H1 (cell line): Measurements from ENCODE around the gene TNP2. TPM values are rescaled to one million over a fixed set of nuclear protein-coding genes. Genes with fewer than 3 reads are reported as not detected.
"Not testable (repeated sequence)": the region's sequence is repeated elsewhere in the genome, so short reads cannot be mapped to it uniquely, and the experiment has no call there.

Source experiments
- CTCF ChIA-PET: fragments of 300-600 bp; sonication (Branson Sonifier 250); formaldehyde crosslinking; loops from one replicate; lab custom pipeline; 2021; ENCODE audit not compliant: partially characterized antibody; lab: Charles Lee
- POLR2A ChIA-PET: fragments of 300-600 bp; sonication (Branson Sonifier 250); formaldehyde crosslinking; loops from one replicate; lab custom pipeline; 2021; ENCODE audit warnings: inconsistent platforms; ENCODE audit not compliant: partially characterized antibody; lab: Charles Lee
- DNase-seq, 2 experiments: peaks; one replicate each; pipeline versions ENCODE4 v3.0.0 to v3.0.0-alpha.2; 2010 to 2022; ENCODE audit warnings: low spot score in 2 of 2, low read depth in 1 of 2, mixed read lengths in 1 of 2
- FAIRE-seq: peaks from 2 replicates; lab custom pipeline; 2011; peaks lifted over from hg19 to GRCh38; lab: Jason Lieb, UNC
- H2AFZ ChIP-seq: 2 replicates; pipeline ENCODE4 v1.8.1; 2012; ENCODE audit warnings: low read length, inconsistent platforms
- H2AK5ac ChIP-seq: 2 replicates; pipeline ENCODE4 v1.6.1; 2013; ENCODE audit warnings: low read depth, low read length
- H2BK120ac ChIP-seq: replicated peaks from 2 replicates; pipeline ENCODE3; 2013; ENCODE audit warnings: low read depth, low read length, inconsistent platforms
- H2BK12ac ChIP-seq: 2 replicates; pipeline ENCODE4 v1.6.1; 2013; ENCODE audit warnings: low read depth, low read length
- H2BK15ac ChIP-seq: 2 replicates; pipeline ENCODE4 v1.6.1; 2013; ENCODE audit warnings: low read length
- H2BK20ac ChIP-seq: 2 replicates; pipeline ENCODE4 v1.6.1; 2013; ENCODE audit warnings: low read length
- H2BK5ac ChIP-seq: 2 replicates; pipeline ENCODE4 v1.6.1; 2013; ENCODE audit warnings: low read depth, low read length
- H3K14ac ChIP-seq: 2 replicates; pipeline ENCODE4 v1.6.1; 2013; ENCODE audit warnings: inconsistent platforms; ENCODE audit not compliant: insufficient read length
- H3K18ac ChIP-seq: 2 replicates; pipeline ENCODE4 v1.6.1; 2013; ENCODE audit warnings: low read length; ENCODE audit errors: extremely low read depth
- H3K23ac ChIP-seq: 2 replicates; pipeline ENCODE4 v1.6.1; 2013; ENCODE audit warnings: inconsistent platforms; ENCODE audit not compliant: insufficient read length
- H3K23me2 ChIP-seq: 2 replicates; pipeline ENCODE4 v1.6.1; 2013; ENCODE audit warnings: low read depth, low read length
- H3K27ac ChIP-seq: 2 replicates; pipeline ENCODE4 v1.6.1; 2011; ENCODE audit warnings: low read depth, low read length, inconsistent platforms
- H3K27me3 ChIP-seq, 4 experiments: replicated peaks in 1 of 4; 1 replicate in 1 of 4; 2 replicates in 3 of 4; pipeline versions ENCODE4 v1.6.1 to v1.8.1; 2011 to 2013; ENCODE audit warnings: low read length in 3 of 4, mild to moderate bottlenecking in 3 of 4, inconsistent platforms in 2 of 4, mixed read lengths in 2 of 4, moderate library complexity in 1 of 4; ENCODE audit not compliant: control insufficient read depth in 3 of 4, insufficient read depth in 3 of 4; ENCODE audit errors: extremely low read depth in 1 of 4
- H3K36me3 ChIP-seq, 4 experiments: 2 replicates each; pipeline versions ENCODE4 v1.6.1 to v1.8.1; 2011 to 2013; ENCODE audit warnings: mild to moderate bottlenecking in 4 of 4, low read length in 3 of 4, moderate library complexity in 2 of 4, control low read depth in 1 of 4, inconsistent platforms in 1 of 4; ENCODE audit not compliant: insufficient read depth in 4 of 4, control insufficient read depth in 2 of 4
- H3K4ac ChIP-seq: replicated peaks from 2 replicates; pipeline ENCODE3; 2013; ENCODE audit warnings: low read length, low read depth, mixed read lengths, inconsistent platforms; ENCODE audit not compliant: insufficient read length
- H3K4me1 ChIP-seq, 4 experiments: replicated peaks in 1 of 4; 1 replicate in 1 of 4; 2 replicates in 3 of 4; pipeline versions ENCODE4 v1.6.1 to v1.8.1; 2011 to 2013; ENCODE audit warnings: low read length in 3 of 4, inconsistent platforms in 2 of 4, mixed read lengths in 1 of 4; ENCODE audit not compliant: insufficient read depth in 4 of 4, control insufficient read depth in 3 of 4
- H3K4me2 ChIP-seq, 2 experiments: 2 replicates each; pipeline versions ENCODE4 v1.6.1 to v1.8.1; 2011 to 2013; ENCODE audit warnings: low read depth in 2 of 2, low read length in 2 of 2, control low read depth in 1 of 2, inconsistent platforms in 1 of 2, mild to moderate bottlenecking in 1 of 2; ENCODE audit not compliant: insufficient read depth in 1 of 2
- H3K4me3 ChIP-seq, 4 experiments: fragments of 200-600, 300-600 bp in 1 of 4; sonication (generic), shearing (Covaris generic), sonication (Bioruptor Twin) in 1 of 4; 2 replicates each; pipeline versions ENCODE4 v1.5.1 to v1.8.1; 2011 to 2016; ENCODE audit warnings: low read length in 4 of 4, low read depth in 3 of 4, control low read depth in 2 of 4, inconsistent platforms in 2 of 4, mild to moderate bottlenecking in 2 of 4, mixed read lengths in 1 of 4, moderate library complexity in 1 of 4; ENCODE audit not compliant: insufficient read depth in 2 of 4; ENCODE audit errors: extremely low read depth in 1 of 4
- H3K56ac ChIP-seq: replicated peaks from 2 replicates; pipeline ENCODE3; 2013; ENCODE audit warnings: low read depth, mild to moderate bottlenecking, mixed read lengths, low read length, inconsistent platforms; ENCODE audit not compliant: insufficient read length
- H3K79me1 ChIP-seq: 2 replicates; pipeline ENCODE4 v1.6.1; 2013; ENCODE audit warnings: low read depth, low read length, control low read depth
- H3K79me2 ChIP-seq, 2 experiments: 2 replicates each; pipeline versions ENCODE4 v1.6.1 to v1.8.1; 2012 to 2013; ENCODE audit warnings: low read length in 2 of 2, mild to moderate bottlenecking in 2 of 2, inconsistent platforms in 1 of 2; ENCODE audit not compliant: insufficient read depth in 2 of 2, control insufficient read depth in 1 of 2
- H3K9ac ChIP-seq, 4 experiments: replicated peaks in 1 of 4; 1 replicate in 1 of 4; 2 replicates in 3 of 4; pipeline versions ENCODE4 v1.6.1 to v1.8.1; 2011 to 2013; ENCODE audit warnings: low read depth in 3 of 4, low read length in 3 of 4, control low read depth in 2 of 4, mild to moderate bottlenecking in 2 of 4, moderate library complexity in 2 of 4, inconsistent platforms in 1 of 4; ENCODE audit errors: extremely low read depth in 1 of 4
- H3K9me3 ChIP-seq, 2 experiments: 2 replicates each; pipeline versions ENCODE4 v1.6.1 to v1.8.1; 2012 to 2013; ENCODE audit warnings: mild to moderate bottlenecking in 2 of 2, moderate library complexity in 2 of 2, control low read depth in 1 of 2, inconsistent platforms in 1 of 2, low read depth in 1 of 2, low read length in 1 of 2, mixed read lengths in 1 of 2; ENCODE audit not compliant: insufficient read depth in 2 of 2
- H4K20me1 ChIP-seq, 2 experiments: replicated peaks in 1 of 2; 2 replicates each; pipeline versions ENCODE3 to v1.8.1; 2011 to 2013; ENCODE audit warnings: inconsistent platforms in 2 of 2, low read length in 2 of 2, mild to moderate bottlenecking in 1 of 2; ENCODE audit not compliant: insufficient read depth in 2 of 2, control insufficient read depth in 1 of 2
- H4K5ac ChIP-seq: 2 replicates; pipeline ENCODE4 v1.6.1; 2013; ENCODE audit warnings: low read length, low read depth, mixed read lengths, inconsistent platforms; ENCODE audit not compliant: insufficient read length
- H4K8ac ChIP-seq: 2 replicates; pipeline ENCODE4 v1.8.0; 2013; ENCODE audit warnings: mild to moderate bottlenecking, moderate library complexity, low read length, inconsistent platforms; ENCODE audit not compliant: insufficient read depth; ENCODE audit errors: extremely low read depth
- H4K91ac ChIP-seq: replicated peaks from 2 replicates; pipeline ENCODE3; 2013; ENCODE audit warnings: low read length, mixed read lengths, inconsistent platforms; ENCODE audit not compliant: insufficient read length
- CHD1 ChIP-seq: IDR thresholded peaks from 2 replicates; pipeline ENCODE4 v1.6.1; 2012; ENCODE audit warnings: low read depth, low read length, improper control_type of control experiment
- EGR1 ChIP-seq: IDR thresholded peaks from 2 replicates; pipeline ENCODE4 v1.6.1; 2011; ENCODE audit warnings: low read depth, low read length, borderline replicate concordance
- HDAC2 ChIP-seq, 2 experiments: fragments of 300-600 bp in 1 of 2; sonication (generic) in 1 of 2; IDR thresholded peaks; 2 replicates each; pipeline ENCODE4 v1.6.1; 2011 to 2012; ENCODE audit warnings: low read depth in 2 of 2, low read length in 2 of 2, mild to moderate bottlenecking in 2 of 2, moderate library complexity in 2 of 2, borderline replicate concordance in 1 of 2, inconsistent platforms in 1 of 2
- JUN ChIP-seq: IDR thresholded peaks from 2 replicates; pipeline ENCODE4 v1.6.1; 2011; ENCODE audit warnings: low read depth, mild to moderate bottlenecking, improper control_type of control experiment, low read length
- POU5F1 ChIP-seq: IDR thresholded peaks from 2 replicates; pipeline ENCODE4 v1.6.1; 2011; ENCODE audit warnings: low read depth, mild to moderate bottlenecking, low read length, moderate library complexity
- RXRA ChIP-seq: IDR thresholded peaks from 2 replicates; pipeline ENCODE4 v1.6.1; 2011; ENCODE audit warnings: low read depth, mild to moderate bottlenecking, low read length, moderate library complexity; ENCODE audit not compliant: insufficient read depth
- SAP30 ChIP-seq: fragments of 300-600 bp; sonication (generic); IDR thresholded peaks from 2 replicates; pipeline ENCODE4 v1.7.1; 2012; ENCODE audit warnings: low read length, moderate library complexity, mild to moderate bottlenecking, inconsistent platforms; ENCODE audit not compliant: insufficient read depth, insufficient replicate concordance
- TAF7 ChIP-seq: optimal IDR thresholded peaks from 2 replicates; pipeline ENCODE3; 2011; ENCODE audit warnings: low read depth, mild to moderate bottlenecking, inconsistent platforms, low read length, moderate library complexity, borderline replicate concordance
- TCF12 ChIP-seq: IDR thresholded peaks from 2 replicates; pipeline ENCODE4 v1.6.1; 2011; ENCODE audit warnings: low read depth, mild to moderate bottlenecking, low read length
- ZNF274 ChIP-seq: IDR thresholded peaks from 2 replicates; pipeline ENCODE4 v1.7.0; 2012; ENCODE audit warnings: low read length, borderline replicate concordance; ENCODE audit errors: extremely low read depth
- WGBS, 2 experiments: shearing (Covaris generic) in 1 of 2; methylation state at CpG; one replicate each; pipeline versions ENCODE4 v1.1.6 to v1.1.7; 2013 to 2015; ENCODE audit warnings: low lambda C conversion rate in 2 of 2, mixed read lengths in 2 of 2, inconsistent platforms in 1 of 2, low coverage in 1 of 2, missing lambda C conversion rate in 1 of 2; ENCODE audit not compliant: insufficient replicate concordance in 2 of 2, insufficient coverage in 1 of 2, insufficient read length in 1 of 2; ENCODE audit errors: extremely low coverage in 1 of 2, missing lambda C conversion rate in 1 of 2; 5-methylcytosine and 5-hydroxymethylcytosine counted together
- polyA plus RNA-seq, 7 experiments: library from polyadenylated mRNA; depleted of rRNA in 3 of 7; stranded (reverse) in 5 of 7; unstranded in 2 of 7; fragments of >200 nt in 5 of 7; fragments of 200-250 nt in 2 of 7; gene quantifications; 1 replicate in 5 of 7; 2 replicates in 1 of 7; 4 replicates in 1 of 7; pipeline versions ENCODE4 v1.2.1 to v1.2.3, GENCODE V29; 2011 to 2013; ENCODE audit warnings: missing spikeins in 2 of 7, mixed read lengths in 2 of 7
- total RNA-seq: library from RNA; stranded (reverse); fragmentation: NEBNext Ultra II Directional; extraction: Animal tissue kit (Norgen Biotek cat#: 25700); gene quantifications from 2 replicates; pipeline ENCODE4 v1.2.1, GENCODE V29; 2021

Gene TNP2
- total and polyA plus RNA-seq, 2 of the 8 experiments (the other 6 are each of a cell fraction or from before 2014, with no cell fraction given), result not detected

- TF ChIP-seq CHD1 (no peak), POU5F1 (no peak), HDAC2 (IDR thresholded peaks at IDR 0.05; ENCODE audit: borderline replicate concordance in 1 of 2, low read depth in 2 of 2, low read length in 2 of 2) (no peak), EGR1 (no peak), SAP30 (no peak), TAF7 (no peak), RXRA (no peak), ZNF274 (no peak), JUN (no peak), TCF12 (no peak)
- TF ChIP-seq, all 59 proteins: peak for 0
Measured at GRCh38 chr16:11299865-11300559, 30.9 kb upstream of the TNP2 start (continued).

GRCh38 chr16:11298950-11299547, 29.9 kb upstream of the TNP2 start:
- H2AFZ ChIP-seq, H2AK5ac ChIP-seq, H3K27me3 ChIP-seq, H3K56ac ChIP-seq, H3K9ac ChIP-seq, H2BK5ac ChIP-seq, H3K79me2 ChIP-seq, H3K9me3 ChIP-seq, H3K23me2 ChIP-seq, H3K18ac ChIP-seq, H4K20me1 ChIP-seq, H3K36me3 ChIP-seq, H4K91ac ChIP-seq, H3K4me2 ChIP-seq, H3K14ac ChIP-seq, H3K4me3 ChIP-seq, H4K8ac ChIP-seq, FAIRE-seq, H3K23ac ChIP-seq, H3K4me1 ChIP-seq, DNase-seq, H4K5ac ChIP-seq, H3K27ac ChIP-seq, H3K4ac ChIP-seq, H3K79me1 ChIP-seq: not testable (repeated sequence)
- CTCF ChIA-PET, result interaction anchor here (0.6 to 3.8 kb wide), 5 partner anchors 11 to 1424 kb away, joined by 3 to 13 read pairs (median 3); partner anchors contain the start of gene SOCS1
- WGBS, 2 experiments, result 95% methylated on average over 12 of the region's 13 CpGs; no CpG with 5 or more reads in 1 of the 2 experiments
- Histone ChIP-seq H2BK20ac (0 out of 2 replicates have a peak overlapping the region, but pooled peaks have one; percentile 18), H2BK120ac (peak overlapping the region; percentile 69), H2BK15ac (0 out of 2 replicates have a peak overlapping the region, but pooled peaks have one; percentile 88), H2BK12ac (peak overlapping the region; percentile 68; the same call in 1 of the 2 replicates)
- POLR2A ChIA-PET, result interaction anchor here (1.2 to 2.5 kb wide), 4 partner anchors 9 to 30 kb away, joined by 4 to 10 read pairs (median 6); no protein-coding TSS in a partner anchor
